Measurements from ENCODE around the gene ZNF775. TPM values are rescaled to one million over a fixed set of nuclear protein-coding genes. Genes with fewer than 3 reads are reported as not detected.

ZNF775 gene
- total RNA-seq, 1 donor from 2014 or later, result 17.1 TPM

- H3K36me3 ChIP-seq, result no peaks in the 10 kb centered on the region
- H3K27me3 ChIP-seq, result no peaks in the 10 kb centered on the region
- H3K4me3 ChIP-seq, result peak overlapping the region; percentile 78 to 89
- peak overlapping the region; percentile 92 to 97 for H3K27ac ChIP-seq
- TF ChIP-seq CTCF (IDR thresholded peaks at IDR 0.05), result peak in 2 of 3 experiments; percentile 6 to 25
- intact Hi-C loops (cut with DNase I), result loop anchor here (1.0 to 10.0 kb wide), 7 partner anchors 26 to 780 kb away; partner anchors contain the start of genes ATP6V0E2, RARRES2, REPIN1 and ZNF467
- peaks cover 2 to 15% of the 10 kb centered on the region in 2 donors for H3K4me1 ChIP-seq
- no peaks in the 10 kb centered on the region for H3K9me3 ChIP-seq
- DNase-seq (ENCODE audit: low spot score in 2 of 2), result peak; percentile 61 to 92
Observed at GRCh38 chr7:150404805-150405583, 25.9 kb downstream of the ZNF775 start.

GRCh38 chr7:150405584-150406311 lies 26.6 kb downstream of the ZNF775 start:
- peak in 1 of 2 donors; percentile 78 for DNase-seq (ENCODE audit: low spot score in 2 of 2)
- Histone ChIP-seq H3K9me3 (no peaks in the 10 kb centered on the region), H3K4me1 (peaks cover 2 to 15% of the 10 kb centered on the region in 2 donors), H3K36me3 (no peaks in the 10 kb centered on the region), H3K27ac (peak overlapping the region; percentile 92 to 97), H3K27me3 (no peaks in the 10 kb centered on the region), H3K4me3 (peak overlapping the region; percentile 78 to 89)
- intact Hi-C loops (cut with DNase I), result loop anchor here (1.0 to 10.0 kb wide), 7 partner anchors 26 to 781 kb away; partner anchors contain the start of genes ATP6V0E2, RARRES2, REPIN1 and ZNF467
- TF ChIP-seq CTCF (IDR thresholded peaks at IDR 0.05), result no peak

- no peak for DNase-seq (ENCODE audit: low spot score in 2 of 2)
- Histone ChIP-seq H3K36me3 (no peaks in the 10 kb centered on the region), H3K4me3 (peak overlapping the region; percentile 78 to 89), H3K9me3 (no peaks in the 10 kb centered on the region), H3K27ac (peak overlapping the region; percentile 92 to 97), H3K27me3 (no peaks in the 10 kb centered on the region), H3K4me1 (peaks cover 2 to 15% of the 10 kb centered on the region in 2 donors)
- intact Hi-C loops (cut with DNase I), result loop anchor here (5.0 to 10.0 kb wide), 5 partner anchors 64 to 781 kb away; partner anchors contain the start of genes ATP6V0E2, RARRES2, ZNF467 and ZNF862
- TF ChIP-seq CTCF (IDR thresholded peaks at IDR 0.05), result no peak
Observed at GRCh38 chr7:150406312-150406566, 27.1 kb downstream of the ZNF775 start.

GRCh38 chr7:150406567-150407421 lies 27.7 kb downstream of the ZNF775 start:
- Histone ChIP-seq H3K36me3 (peaks cover 0 to 2% of the 10 kb centered on the region in 2 donors), H3K9me3 (no peaks in the 10 kb centered on the region), H3K4me3 (peak overlapping the region; percentile 78 to 89), H3K27me3 (no peaks in the 10 kb centered on the region), H3K4me1 (peaks cover 2 to 15% of the 10 kb centered on the region in 2 donors), H3K27ac (peak overlapping the region; percentile 92 to 97)
- no peak for DNase-seq (ENCODE audit: low spot score in 2 of 2)
- no peak for TF ChIP-seq CTCF (IDR thresholded peaks at IDR 0.05)
- intact Hi-C loops (cut with DNase I), result loop anchor here (5.0 to 10.0 kb wide), 5 partner anchors 64 to 782 kb away; partner anchors contain the start of genes ATP6V0E2, RARRES2, ZNF467 and ZNF862
